ENCODE data around the gene TFPT.

The TFPT gene

GRCh38 chr19:54063350-54064116, 51.9 kb downstream of the TFPT start, which contains the start of gene VSTM1:
Gene VSTM1, minus strand, starts transcription at chr19:54063897. Its CDS starts 120 bp downstream, at chr19:54063777.
- no peak for TF ChIP-seq CTCF (IDR thresholded peaks at IDR 0.05; ENCODE audit: low read depth, low read length)

GRCh38 chr19:54062643-54063042, 52.8 kb downstream of the TFPT start:
- no peak overlapping the region for H3K4me3 ChIP-seq (ENCODE audit: low read depth, low read length)
- TF ChIP-seq CTCF (IDR thresholded peaks at IDR 0.05; ENCODE audit: low read depth, low read length): no peak

More at GRCh38 chr19:54063350-54064116, 51.9 kb downstream of the TFPT start, which contains the start of gene VSTM1:
- H3K4me3 ChIP-seq (ENCODE audit: low read depth, low read length): no peak within 1 kb of the TSS
